ENCODE measurements around the gene TFPI. TPM values are rescaled to one million over a fixed set of nuclear protein-coding genes. Genes with fewer than 3 reads are reported as not detected.

The TFPI gene
- total RNA-seq, 6 experiments from 2014 or later = 145 to 223 (median 189) TPM

DNA sequence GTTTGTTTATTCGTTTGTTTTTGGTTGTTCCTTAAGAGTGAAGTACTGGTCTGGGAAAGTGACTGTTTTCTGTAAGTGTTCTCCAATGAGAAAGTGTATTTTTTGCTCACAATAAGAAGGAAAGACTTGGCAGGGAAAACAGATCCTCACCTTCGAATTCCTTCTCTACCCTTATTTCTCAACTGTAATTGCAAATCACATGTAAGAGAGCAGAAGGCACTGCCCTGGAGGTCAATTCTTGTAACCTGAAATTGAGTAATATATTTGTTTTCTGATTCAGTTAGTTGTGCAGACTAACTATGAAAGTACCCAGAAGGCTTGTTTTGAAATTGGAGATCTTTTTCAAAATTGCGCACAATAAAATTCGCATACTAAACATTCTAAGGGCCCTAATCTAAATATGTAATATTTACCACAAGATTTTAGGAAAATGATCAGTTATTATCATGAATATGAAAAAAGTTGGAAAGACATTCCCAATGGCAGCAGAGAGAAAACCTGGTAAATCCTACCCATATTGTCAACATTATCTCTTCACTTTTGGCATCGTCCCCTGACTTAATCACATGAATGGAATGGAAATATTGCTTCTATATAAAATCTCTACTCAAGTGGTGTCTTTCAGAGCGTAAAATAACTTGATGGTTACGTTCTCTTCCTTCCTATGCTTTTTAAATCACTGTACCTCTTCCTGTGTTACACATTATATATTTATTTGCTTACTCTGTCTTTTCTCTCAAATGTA is 24.1 kb downstream of the TFPI start:
- intact Hi-C loops (cut with DNase I) = no loop called here
- Histone ChIP-seq H3K36me3 (no peaks in the 10 kb centered on the region), H3K27ac (peak overlapping the region; percentile 71 to 86 (median 84)), H3K4me1 (peaks cover 0 to 45% (median 13%) of the 10 kb centered on the region in 4 donors), H3K4me3 (peak overlapping the region in 1 of 3 donors; percentile 18), H3K27me3 (no peaks in the 10 kb centered on the region), H3K9me3 (no peaks in the 10 kb centered on the region)
- no peak for TF ChIP-seq POLR2A (IDR thresholded peaks at IDR 0.05)
- TF ChIP-seq, protein P1, sequence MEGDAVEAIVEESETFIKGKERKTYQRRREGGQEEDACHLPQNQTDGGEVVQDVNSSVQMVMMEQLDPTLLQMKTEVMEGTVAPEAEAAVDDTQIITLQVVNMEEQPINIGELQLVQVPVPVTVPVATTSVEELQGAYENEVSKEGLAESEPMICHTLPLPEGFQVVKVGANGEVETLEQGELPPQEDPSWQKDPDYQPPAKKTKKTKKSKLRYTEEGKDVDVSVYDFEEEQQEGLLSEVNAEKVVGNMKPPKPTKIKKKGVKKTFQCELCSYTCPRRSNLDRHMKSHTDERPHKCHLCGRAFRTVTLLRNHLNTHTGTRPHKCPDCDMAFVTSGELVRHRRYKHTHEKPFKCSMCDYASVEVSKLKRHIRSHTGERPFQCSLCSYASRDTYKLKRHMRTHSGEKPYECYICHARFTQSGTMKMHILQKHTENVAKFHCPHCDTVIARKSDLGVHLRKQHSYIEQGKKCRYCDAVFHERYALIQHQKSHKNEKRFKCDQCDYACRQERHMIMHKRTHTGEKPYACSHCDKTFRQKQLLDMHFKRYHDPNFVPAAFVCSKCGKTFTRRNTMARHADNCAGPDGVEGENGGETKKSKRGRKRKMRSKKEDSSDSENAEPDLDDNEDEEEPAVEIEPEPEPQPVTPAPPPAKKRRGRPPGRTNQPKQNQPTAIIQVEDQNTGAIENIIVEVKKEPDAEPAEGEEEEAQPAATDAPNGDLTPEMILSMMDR (IDR thresholded peaks at IDR 0.05) = no peak
- no peak for DNase-seq
- peak; percentile 74 to 93 (median 82) for ATAC-seq
- WGBS (ENCODE audit: insufficient coverage, low coverage, low lambda C conversion rate, missing lambda C conversion rate) = 21% methylated on average over 7 of the region's 7 CpGs

DNA sequence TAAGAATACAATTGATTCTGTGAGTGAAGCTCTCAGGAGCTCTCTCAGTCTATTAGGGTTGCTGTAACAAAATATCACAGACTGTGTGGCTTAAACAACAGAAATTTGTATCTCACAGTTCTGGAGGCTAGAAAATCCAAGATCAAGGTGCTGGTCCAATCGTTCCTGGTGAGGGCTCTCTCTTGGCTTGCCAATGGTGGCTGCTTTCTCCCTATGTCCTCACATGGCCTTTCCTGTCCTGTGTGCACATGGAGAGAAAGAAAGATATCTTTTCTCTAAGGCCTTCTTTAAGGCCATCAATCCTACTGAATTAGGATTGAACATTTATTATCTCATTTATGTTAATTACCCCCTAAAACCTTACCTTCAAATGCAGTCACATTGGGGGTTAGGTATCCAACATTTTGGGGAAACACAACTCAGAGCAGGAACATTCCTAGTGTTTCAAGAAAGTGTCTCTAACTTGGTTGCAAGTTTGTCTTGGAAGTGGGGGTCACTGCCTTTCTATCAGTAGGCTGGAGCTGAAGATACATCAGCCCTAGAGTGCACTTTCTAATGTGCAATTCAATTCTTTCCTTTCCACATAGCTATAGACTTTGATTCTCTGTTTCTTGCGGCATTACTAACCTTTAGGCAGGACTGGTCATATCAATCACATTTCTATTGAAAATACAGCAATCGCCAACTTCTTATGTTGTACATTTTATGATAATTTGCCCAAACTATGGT is 24.8 kb downstream of the TFPI start:
- WGBS (ENCODE audit: insufficient coverage, low coverage, low lambda C conversion rate, missing lambda C conversion rate) = 26% methylated on average over 3 of the region's 3 CpGs
- Histone ChIP-seq H3K27me3 (no peaks in the 10 kb centered on the region), H3K4me3 (no peak overlapping the region), H3K36me3 (no peaks in the 10 kb centered on the region), H3K4me1 (peaks cover 0 to 42% (median 13%) of the 10 kb centered on the region in 4 donors), H3K9me3 (no peaks in the 10 kb centered on the region), H3K27ac (peak overlapping the region; percentile 71 to 86 (median 84))
- intact Hi-C loops (cut with DNase I) = no loop called here
- DNase-seq = no peak
- peak; percentile 4 to 37 (median 18) for ATAC-seq
- no peak for TF ChIP-seq POLR2A (IDR thresholded peaks at IDR 0.05)
- TF ChIP-seq, protein P1 (IDR thresholded peaks at IDR 0.05) = no peak

DNA sequence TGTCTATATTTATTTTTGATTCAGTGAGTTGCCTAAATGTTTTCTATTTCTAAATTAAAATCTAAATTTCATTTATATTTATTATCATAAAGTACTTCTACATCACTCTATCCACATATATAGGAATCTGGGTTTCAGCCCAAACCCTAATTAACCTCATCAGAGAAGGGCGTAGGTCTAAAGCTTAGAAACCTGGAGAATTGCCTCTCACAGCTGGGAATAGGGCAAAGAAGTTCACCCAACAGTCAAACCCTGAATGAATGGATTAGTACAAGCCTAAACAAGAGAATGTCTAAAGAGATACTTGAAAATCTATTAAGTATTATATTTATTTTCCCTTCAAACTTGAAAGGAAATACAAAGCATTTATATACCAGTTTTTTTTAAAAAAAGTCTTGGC is 26.2 kb downstream of the TFPI start:
- H3K36me3 ChIP-seq = no peaks in the 10 kb centered on the region
- H3K27ac ChIP-seq = peak overlapping the region in 2 of 3 donors; percentile 24 to 28
- intact Hi-C loops (cut with DNase I) = no loop called here
- DNase-seq (no peak), ATAC-seq (no peak)
- 24% methylated on average over 1 of the region's 1 CpG for WGBS (ENCODE audit: insufficient coverage, low coverage, low lambda C conversion rate, missing lambda C conversion rate)
- peaks cover 0 to 42% (median 13%) of the 10 kb centered on the region in 4 donors for H3K4me1 ChIP-seq
- TF ChIP-seq, protein P1 (IDR thresholded peaks at IDR 0.05) = no peak
- no peak for TF ChIP-seq POLR2A (IDR thresholded peaks at IDR 0.05)
- no peaks in the 10 kb centered on the region for H3K27me3 ChIP-seq
- H3K4me3 ChIP-seq = no peak overlapping the region
- no peaks in the 10 kb centered on the region for H3K9me3 ChIP-seq

DNA sequence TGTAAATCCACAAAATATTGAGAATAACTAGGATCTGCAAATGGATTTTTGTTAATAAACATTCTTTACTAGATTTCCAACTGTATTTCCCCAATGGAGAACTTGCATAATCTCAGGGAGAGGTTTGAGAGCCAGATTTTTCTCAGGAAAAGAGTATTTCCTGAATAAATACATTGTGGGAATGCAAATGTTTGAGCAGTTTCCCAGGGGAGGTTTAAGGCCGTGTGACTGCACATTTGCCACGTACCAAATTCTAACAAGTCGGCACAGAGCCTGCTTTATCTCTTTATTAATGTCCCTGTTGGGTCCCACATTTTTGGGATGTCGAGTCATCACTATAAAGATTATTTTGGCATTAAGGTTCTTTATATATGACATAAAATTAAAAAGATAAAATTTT is 27.0 kb downstream of the TFPI start:
- H3K4me1 ChIP-seq = peaks cover 0 to 42% (median 13%) of the 10 kb centered on the region in 4 donors
- H3K36me3 ChIP-seq = peaks cover 0 to 1% (median under 1%) of the 10 kb centered on the region in 4 donors
- no peaks in the 10 kb centered on the region for H3K27me3 ChIP-seq
- H3K9me3 ChIP-seq = no peaks in the 10 kb centered on the region
- intact Hi-C loops (cut with DNase I) = no loop called here
- H3K4me3 ChIP-seq = no peak overlapping the region
- H3K27ac ChIP-seq = peak overlapping the region; percentile 37 to 57 (median 39)
- DNase-seq (no peak), ATAC-seq (peak; percentile 33 to 60 (median 58))
- TF ChIP-seq POLR2A (IDR thresholded peaks at IDR 0.05) = no peak
- TF ChIP-seq, protein P1 (IDR thresholded peaks at IDR 0.05) = no peak
- 14% methylated on average over 4 of the region's 4 CpGs for WGBS (ENCODE audit: insufficient coverage, low coverage, low lambda C conversion rate, missing lambda C conversion rate)
